ENCODE results near the gene TOR1B.

Gene TOR1B

DNA sequence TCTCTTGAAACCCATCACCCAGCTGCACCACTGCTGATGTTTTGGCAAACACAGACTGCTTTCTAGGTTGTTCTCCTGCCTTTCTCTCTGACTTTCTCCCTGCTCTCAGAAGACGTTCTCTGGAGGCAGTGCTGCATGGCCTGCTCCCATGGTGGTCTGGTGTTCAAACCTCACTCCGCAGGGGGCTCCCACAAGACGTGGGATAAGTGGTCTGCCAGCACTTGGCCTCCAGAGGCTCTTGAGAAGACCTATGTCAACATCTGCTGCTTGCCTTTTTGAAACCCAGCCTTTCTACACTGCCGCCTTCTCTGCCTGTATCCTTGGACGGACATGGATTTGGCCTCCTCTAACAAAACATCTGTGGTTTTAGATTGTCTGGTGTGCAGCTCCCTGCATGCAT, 48.8 kb downstream of the TOR1B start:
- TF ChIP-seq, protein P1, sequence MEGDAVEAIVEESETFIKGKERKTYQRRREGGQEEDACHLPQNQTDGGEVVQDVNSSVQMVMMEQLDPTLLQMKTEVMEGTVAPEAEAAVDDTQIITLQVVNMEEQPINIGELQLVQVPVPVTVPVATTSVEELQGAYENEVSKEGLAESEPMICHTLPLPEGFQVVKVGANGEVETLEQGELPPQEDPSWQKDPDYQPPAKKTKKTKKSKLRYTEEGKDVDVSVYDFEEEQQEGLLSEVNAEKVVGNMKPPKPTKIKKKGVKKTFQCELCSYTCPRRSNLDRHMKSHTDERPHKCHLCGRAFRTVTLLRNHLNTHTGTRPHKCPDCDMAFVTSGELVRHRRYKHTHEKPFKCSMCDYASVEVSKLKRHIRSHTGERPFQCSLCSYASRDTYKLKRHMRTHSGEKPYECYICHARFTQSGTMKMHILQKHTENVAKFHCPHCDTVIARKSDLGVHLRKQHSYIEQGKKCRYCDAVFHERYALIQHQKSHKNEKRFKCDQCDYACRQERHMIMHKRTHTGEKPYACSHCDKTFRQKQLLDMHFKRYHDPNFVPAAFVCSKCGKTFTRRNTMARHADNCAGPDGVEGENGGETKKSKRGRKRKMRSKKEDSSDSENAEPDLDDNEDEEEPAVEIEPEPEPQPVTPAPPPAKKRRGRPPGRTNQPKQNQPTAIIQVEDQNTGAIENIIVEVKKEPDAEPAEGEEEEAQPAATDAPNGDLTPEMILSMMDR (conservative IDR thresholded peaks at IDR 0.05), result no peak
- peak overlapping the region; percentile 55 for H3K27ac ChIP-seq

DNA sequence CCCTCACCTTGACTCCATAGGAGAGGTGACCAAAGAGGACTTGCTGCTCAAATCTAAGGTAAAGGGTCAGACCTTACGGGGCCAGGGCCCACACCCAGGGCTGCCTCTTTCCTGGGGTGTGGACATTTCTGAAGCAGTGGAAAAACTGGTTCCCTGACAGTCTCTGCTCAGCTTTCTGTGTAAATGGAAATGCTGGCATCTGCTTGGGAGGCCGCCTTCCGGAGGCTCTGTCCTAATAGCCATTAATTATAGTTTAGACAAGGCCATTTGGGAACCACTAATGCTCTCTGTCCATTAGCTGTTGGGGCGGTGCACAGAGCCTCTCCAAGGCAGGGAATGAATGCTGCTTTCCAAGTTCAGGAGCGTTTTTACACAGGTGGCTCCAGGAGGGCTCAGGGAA, 49.6 kb downstream of the TOR1B start:
- H3K27ac ChIP-seq, result peak overlapping the region; percentile 55
- TF ChIP-seq, protein P1 (conservative IDR thresholded peaks at IDR 0.05), result no peak

DNA sequence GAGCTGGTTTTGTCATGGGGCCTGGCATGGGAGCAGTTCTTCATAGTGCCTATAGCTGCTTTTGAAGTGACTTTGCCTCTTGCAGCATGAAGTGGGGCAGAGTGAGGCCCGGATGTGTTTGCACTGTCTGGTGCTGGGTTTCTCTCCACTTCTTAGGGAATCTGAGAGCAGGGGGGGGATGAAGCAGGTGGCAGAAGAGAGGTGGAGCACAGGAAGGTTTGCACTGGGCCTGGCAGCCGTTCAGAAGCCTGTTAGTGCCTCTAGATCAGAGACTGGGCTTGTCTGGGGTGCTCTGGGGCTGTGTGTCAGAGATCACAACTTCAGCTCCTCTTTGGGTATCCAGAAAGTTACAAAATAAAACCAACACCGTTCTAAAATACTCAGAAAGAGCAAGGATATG, 50.6 kb downstream of the TOR1B start:
- TF ChIP-seq, protein P1 (conservative IDR thresholded peaks at IDR 0.05), result no peak
- peak overlapping the region; percentile 10; the same call in 1 of the 2 replicates for H3K27ac ChIP-seq

DNA sequence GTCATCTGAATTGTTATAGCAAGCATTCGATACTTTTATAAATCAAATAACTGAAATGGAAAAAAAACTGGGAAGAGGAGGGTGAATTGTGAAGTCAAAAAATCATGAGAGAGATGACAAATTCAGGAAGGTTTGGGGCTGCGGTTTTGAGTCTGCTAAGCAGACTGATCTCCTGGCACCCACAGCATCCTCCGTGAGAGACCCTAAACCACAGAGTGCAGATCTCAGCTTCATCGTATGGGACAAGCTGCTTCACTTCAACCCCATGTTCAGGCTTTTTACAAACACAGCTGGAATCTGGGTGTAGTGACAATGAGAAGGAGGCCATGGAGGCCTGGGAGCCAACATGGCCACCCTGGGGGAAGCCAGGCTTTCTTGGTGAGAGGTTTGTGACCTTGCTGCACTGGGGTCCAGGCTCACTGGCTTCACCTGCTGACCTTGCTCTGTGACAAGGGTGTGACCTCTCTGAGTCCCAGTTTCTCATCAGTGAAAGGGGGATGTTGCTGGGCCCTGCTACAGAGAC, 51.7 kb downstream of the TOR1B start:
- no peak overlapping the region for H3K27ac ChIP-seq
- TF ChIP-seq, protein P1 (conservative IDR thresholded peaks at IDR 0.05), result no peak

DNA sequence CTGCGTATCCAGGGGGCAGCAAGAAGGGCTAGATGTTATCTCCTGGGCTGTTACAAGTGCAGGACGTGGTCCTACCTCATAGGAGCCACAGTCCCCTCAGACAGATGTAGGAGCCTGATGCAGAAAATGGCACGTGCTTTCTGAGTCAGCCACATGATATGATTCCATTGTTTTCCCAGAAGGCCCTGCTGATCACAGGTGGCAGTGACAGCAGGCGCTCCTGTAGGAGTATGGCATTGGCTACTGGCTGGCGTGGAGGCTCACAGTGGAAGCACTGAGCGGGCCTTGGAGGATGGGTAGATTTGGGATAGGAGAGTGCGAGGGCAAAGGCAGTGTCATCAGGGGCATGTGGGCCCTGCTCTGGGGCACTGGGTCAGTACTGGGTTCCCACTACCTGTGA, 54.2 kb downstream of the TOR1B start:
- no peak overlapping the region for H3K27ac ChIP-seq
- TF ChIP-seq, protein P1 (conservative IDR thresholded peaks at IDR 0.05), result no peak

DNA sequence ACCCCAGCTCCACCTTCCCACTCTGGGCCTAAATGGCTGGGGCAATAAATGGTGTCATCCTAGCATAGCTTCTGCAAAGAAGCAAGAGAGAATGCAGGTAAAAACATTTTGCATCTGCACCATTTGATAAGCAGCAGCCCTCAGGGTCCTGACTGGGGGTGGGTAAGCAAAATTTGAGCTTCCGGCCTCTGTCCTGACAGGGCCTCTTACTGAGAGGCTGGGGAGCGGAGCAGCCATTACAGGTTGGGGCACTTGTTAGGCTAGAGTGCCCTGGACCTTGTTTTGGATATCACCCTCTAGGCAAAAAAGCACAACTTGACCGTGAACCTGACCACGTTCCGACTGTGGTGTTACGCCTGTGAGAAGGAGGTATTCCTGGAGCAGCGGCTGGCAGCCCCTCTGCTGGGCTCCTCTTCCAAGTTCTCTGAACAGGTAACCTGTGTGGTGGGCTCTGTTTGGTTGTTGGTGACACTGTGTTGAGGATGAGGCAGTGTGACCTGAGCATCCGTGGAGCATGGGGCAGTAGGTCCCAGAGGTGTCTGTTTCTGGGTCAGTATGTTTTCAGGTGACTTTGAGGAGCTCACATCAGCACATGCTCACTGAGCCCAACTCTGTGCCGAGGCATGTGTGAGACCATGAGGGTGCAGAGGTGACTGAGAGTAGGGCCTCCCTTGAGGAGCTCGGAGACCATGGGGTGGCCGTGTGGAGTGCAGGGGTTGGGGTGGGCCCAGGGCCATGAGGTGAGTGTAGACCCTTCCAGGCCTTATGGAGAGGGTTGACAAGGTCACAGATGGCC, 55.4 kb downstream of the TOR1B start:
- TF ChIP-seq, protein P1 (conservative IDR thresholded peaks at IDR 0.05), result no peak
- no peak overlapping the region for H3K27ac ChIP-seq
